GM23338 (cell line): ENCODE data around the gene HHIPL1. TPM values are rescaled to one million over a fixed set of nuclear protein-coding genes. Genes with fewer than 3 reads are reported as not detected.

ENCODE experiments used
- ATAC-seq: fragments of 200-7000 bp; cut with Tn5 transposase; 3 replicates; pipeline ENCODE4 v1.9.1; 2020
- DNase-seq: peaks from one replicate; pipeline ENCODE4 v3.0.0-alpha.2; 2015; ENCODE audit warnings: low spot score
- H2AFZ ChIP-seq: fragments of 200-600 bp; sonication (generic); 2 replicates; pipeline ENCODE4 v1.8.0; 2016; ENCODE audit warnings: antibody characterized with exemption, mild to moderate bottlenecking, moderate library complexity
- H3F3A ChIP-seq: fragments of 200-600 bp; sonication (generic); replicated peaks from 2 replicates; pipeline ENCODE4 v1.8.0; 2017; ENCODE audit warnings: antibody characterized with exemption, mixed run types, low read depth
- H3K27ac ChIP-seq: fragments of 200-600 bp; sonication (generic); 2 replicates; pipeline ENCODE4 v1.6.1; 2016; ENCODE audit warnings: low read depth
- H3K27me3 ChIP-seq: fragments of 200-600 bp; sonication (generic); 2 replicates; pipeline ENCODE4 v1.8.0; 2016; ENCODE audit warnings: mild to moderate bottlenecking, mixed run types, moderate library complexity; ENCODE audit not compliant: insufficient read depth
- H3K36me3 ChIP-seq: fragments of 200-600 bp; sonication (generic); 2 replicates; pipeline ENCODE4 v1.8.0; 2016; ENCODE audit warnings: mild to moderate bottlenecking; ENCODE audit not compliant: insufficient read depth
- H3K4me1 ChIP-seq: fragments of 200-600 bp; sonication (generic); 2 replicates; pipeline ENCODE4 v1.8.0; 2016; ENCODE audit warnings: mild to moderate bottlenecking, moderate library complexity; ENCODE audit not compliant: insufficient read depth
- H3K4me2 ChIP-seq: fragments of 200-600 bp; sonication (generic); 2 replicates; pipeline ENCODE4 v1.7.1; 2017; ENCODE audit warnings: mixed run types
- H3K4me3 ChIP-seq: fragments of 200-600 bp; sonication (generic); 2 replicates; pipeline ENCODE4 v1.6.1; 2016; ENCODE audit warnings: mixed run types
- H3K79me2 ChIP-seq: fragments of 200-600 bp; sonication (generic); replicated peaks from 2 replicates; pipeline ENCODE4 v1.8.0; 2017; ENCODE audit warnings: mild to moderate bottlenecking; ENCODE audit not compliant: insufficient read depth
- H3K9me2 ChIP-seq: fragments of 200-600 bp; sonication (generic); 2 replicates; pipeline ENCODE4 v1.8.0; 2017; ENCODE audit not compliant: insufficient read depth
- H4K20me1 ChIP-seq: fragments of 200-600 bp; sonication (generic); replicated peaks from 2 replicates; pipeline ENCODE4 v1.8.0; 2017; ENCODE audit warnings: mild to moderate bottlenecking; ENCODE audit not compliant: insufficient read depth
- H3K27ac Mint-ChIP-seq: 2 replicates; pipeline ENCODE4 v1.8.0; 2020; ENCODE audit warnings: inconsistent platforms, mild to moderate bottlenecking, moderate library complexity, mixed read lengths
- H3K27me3 Mint-ChIP-seq: 3 replicates; pipeline ENCODE4 v1.8.0; 2022; ENCODE audit warnings: low read depth, mild to moderate bottlenecking, moderate library complexity, mixed read lengths, inconsistent platforms; ENCODE audit not compliant: insufficient read depth, poor library complexity
- H3K36me3 Mint-ChIP-seq: 3 replicates; pipeline ENCODE4 v1.8.0; 2021; ENCODE audit warnings: low read depth, mild to moderate bottlenecking, inconsistent platforms, moderate library complexity, mixed read lengths
- H3K4me1 Mint-ChIP-seq: 3 replicates; pipeline ENCODE4 v1.8.0; 2020; ENCODE audit warnings: mild to moderate bottlenecking, inconsistent platforms, mixed read lengths
- H3K4me3 Mint-ChIP-seq: 3 replicates; pipeline ENCODE4 v1.8.0; 2021; ENCODE audit warnings: moderate library complexity, mild to moderate bottlenecking, inconsistent platforms, mixed read lengths
- H3K9me3 Mint-ChIP-seq: 3 replicates; pipeline ENCODE4 v1.8.0; 2020; ENCODE audit warnings: moderate library complexity, mild to moderate bottlenecking, inconsistent platforms, mixed read lengths
- EZH2 ChIP-seq: fragments of 200-600 bp; sonication (generic); IDR thresholded peaks from one replicate; pipeline ENCODE4 v1.8.0; 2017; ENCODE audit warnings: antibody characterized with exemption, mild to moderate bottlenecking, low read depth; ENCODE audit not compliant: unreplicated experiment
- EZH2phosphoT487 ChIP-seq: fragments of 200-600 bp; sonication (generic); IDR thresholded peaks from one replicate; pipeline ENCODE4 v1.8.1; 2018; ENCODE audit warnings: antibody characterized with exemption; ENCODE audit not compliant: unreplicated experiment
- JUNB ChIP-seq: IDR thresholded peaks from one replicate; pipeline ENCODE4 v1.6.1; 2016; ENCODE audit warnings: antibody characterized with exemption; ENCODE audit not compliant: unreplicated experiment
- NANOG ChIP-seq: IDR thresholded peaks from 2 replicates; pipeline ENCODE4 v1.6.1; 2016; ENCODE audit warnings: antibody characterized with exemption, borderline replicate concordance
- STAT1 ChIP-seq: IDR thresholded peaks from one replicate; pipeline ENCODE4 v1.6.1; 2016; ENCODE audit warnings: antibody characterized with exemption; ENCODE audit not compliant: unreplicated experiment
- ZNF331 ChIP-seq: fragments of 250-450 bp; sonication (Bioruptor Pico); IDR thresholded peaks from 2 replicates; pipeline ENCODE4 v1.5.0; 2020; ENCODE audit warnings: low read depth, mild to moderate bottlenecking, moderate library complexity
- polyA plus RNA-seq: library from polyadenylated mRNA; unstranded; fragments of >200 nt; fragmentation: Nextera tagmentation; extraction: Ambion mirVana; gene quantifications from 2 replicates; pipeline ENCODE4 v1.2.1, GENCODE V29; 2016
- total RNA-seq: library from RNA; depleted of rRNA; stranded (reverse); fragments of >200 nt; shearing (Covaris generic); gene quantifications from 2 replicates; pipeline ENCODE4 v1.2.3, GENCODE V29; 2014
- TF ChIP-seq, protein P1 (sequence below), 2 experiments: fragments of 200-600 bp in 1 of 2; sonication (generic) in 1 of 2; conservative IDR thresholded peaks; 2 replicates each; pipeline versions ENCODE4 v1.5.1 to v1.6.1; 2016 to 2017; ENCODE audit warnings: antibody characterized with exemption in 2 of 2, low read depth in 2 of 2, mild to moderate bottlenecking in 2 of 2, moderate library complexity in 1 of 2
- TF ChIP-seq, protein P2 (sequence below): IDR thresholded peaks from one replicate; pipeline ENCODE4 v1.6.1; 2018; ENCODE audit warnings: antibody characterized with exemption; ENCODE audit not compliant: unreplicated experiment
- TF ChIP-seq, protein P3 (sequence below): IDR thresholded peaks from 2 replicates; pipeline ENCODE4 v1.6.1; 2016; ENCODE audit warnings: antibody characterized with exemption
- TF ChIP-seq, protein P4 (sequence below): fragments of 250-450 bp; sonication (Bioruptor Pico); IDR thresholded peaks from 2 replicates; pipeline ENCODE4 v1.5.0; 2020; ENCODE audit warnings: mild to moderate bottlenecking, moderate library complexity

Gene HHIPL1
- total and polyA plus RNA-seq, 2 experiments from 2014 or later, result 1.9 to 2.0 TPM

DNA sequence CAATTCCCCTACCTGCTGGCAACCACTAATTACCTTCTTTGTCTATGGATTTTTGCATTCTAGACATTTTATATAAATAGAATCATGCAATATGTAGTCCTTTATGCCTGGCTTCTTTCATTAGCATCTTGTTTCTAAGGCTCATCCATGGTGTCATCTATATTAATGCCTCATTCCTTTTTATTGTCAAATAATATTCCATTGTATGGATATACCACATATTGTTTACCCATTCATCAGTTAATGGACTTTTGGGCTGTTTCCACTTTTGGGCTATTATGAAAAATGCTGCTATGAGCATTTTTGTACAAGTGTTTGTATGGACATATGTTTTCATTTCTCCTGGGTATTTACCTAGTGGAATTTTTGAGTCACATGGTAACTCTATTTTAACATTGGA is 57.2 kb downstream of the HHIPL1 start:
- H3K4me3 Mint-ChIP-seq, result no peak overlapping the region
- peaks cover 20% of the 10 kb centered on the region for H3K9me3 Mint-ChIP-seq
- ATAC-seq, result no peak
- Histone ChIP-seq H3K79me2 (no peaks in the 10 kb centered on the region), H3K27ac (no peak overlapping the region), H3K36me3 (no peaks in the 10 kb centered on the region), H4K20me1 (no peaks in the 10 kb centered on the region), H3K27me3 (no peaks in the 10 kb centered on the region), H3K4me2 (no peak overlapping the region), H3K4me3 (no peak overlapping the region), H2AFZ (no peak overlapping the region), H3F3A (no peaks in the 10 kb centered on the region), H3K4me1 (no peaks in the 10 kb centered on the region), H3K9me2 (no peaks in the 10 kb centered on the region)
- TF ChIP-seq, protein P1, sequence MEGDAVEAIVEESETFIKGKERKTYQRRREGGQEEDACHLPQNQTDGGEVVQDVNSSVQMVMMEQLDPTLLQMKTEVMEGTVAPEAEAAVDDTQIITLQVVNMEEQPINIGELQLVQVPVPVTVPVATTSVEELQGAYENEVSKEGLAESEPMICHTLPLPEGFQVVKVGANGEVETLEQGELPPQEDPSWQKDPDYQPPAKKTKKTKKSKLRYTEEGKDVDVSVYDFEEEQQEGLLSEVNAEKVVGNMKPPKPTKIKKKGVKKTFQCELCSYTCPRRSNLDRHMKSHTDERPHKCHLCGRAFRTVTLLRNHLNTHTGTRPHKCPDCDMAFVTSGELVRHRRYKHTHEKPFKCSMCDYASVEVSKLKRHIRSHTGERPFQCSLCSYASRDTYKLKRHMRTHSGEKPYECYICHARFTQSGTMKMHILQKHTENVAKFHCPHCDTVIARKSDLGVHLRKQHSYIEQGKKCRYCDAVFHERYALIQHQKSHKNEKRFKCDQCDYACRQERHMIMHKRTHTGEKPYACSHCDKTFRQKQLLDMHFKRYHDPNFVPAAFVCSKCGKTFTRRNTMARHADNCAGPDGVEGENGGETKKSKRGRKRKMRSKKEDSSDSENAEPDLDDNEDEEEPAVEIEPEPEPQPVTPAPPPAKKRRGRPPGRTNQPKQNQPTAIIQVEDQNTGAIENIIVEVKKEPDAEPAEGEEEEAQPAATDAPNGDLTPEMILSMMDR (conservative IDR thresholded peaks at IDR 0.05; ENCODE audit: low read depth in 2 of 2), result no peak
- TF ChIP-seq, protein P2, sequence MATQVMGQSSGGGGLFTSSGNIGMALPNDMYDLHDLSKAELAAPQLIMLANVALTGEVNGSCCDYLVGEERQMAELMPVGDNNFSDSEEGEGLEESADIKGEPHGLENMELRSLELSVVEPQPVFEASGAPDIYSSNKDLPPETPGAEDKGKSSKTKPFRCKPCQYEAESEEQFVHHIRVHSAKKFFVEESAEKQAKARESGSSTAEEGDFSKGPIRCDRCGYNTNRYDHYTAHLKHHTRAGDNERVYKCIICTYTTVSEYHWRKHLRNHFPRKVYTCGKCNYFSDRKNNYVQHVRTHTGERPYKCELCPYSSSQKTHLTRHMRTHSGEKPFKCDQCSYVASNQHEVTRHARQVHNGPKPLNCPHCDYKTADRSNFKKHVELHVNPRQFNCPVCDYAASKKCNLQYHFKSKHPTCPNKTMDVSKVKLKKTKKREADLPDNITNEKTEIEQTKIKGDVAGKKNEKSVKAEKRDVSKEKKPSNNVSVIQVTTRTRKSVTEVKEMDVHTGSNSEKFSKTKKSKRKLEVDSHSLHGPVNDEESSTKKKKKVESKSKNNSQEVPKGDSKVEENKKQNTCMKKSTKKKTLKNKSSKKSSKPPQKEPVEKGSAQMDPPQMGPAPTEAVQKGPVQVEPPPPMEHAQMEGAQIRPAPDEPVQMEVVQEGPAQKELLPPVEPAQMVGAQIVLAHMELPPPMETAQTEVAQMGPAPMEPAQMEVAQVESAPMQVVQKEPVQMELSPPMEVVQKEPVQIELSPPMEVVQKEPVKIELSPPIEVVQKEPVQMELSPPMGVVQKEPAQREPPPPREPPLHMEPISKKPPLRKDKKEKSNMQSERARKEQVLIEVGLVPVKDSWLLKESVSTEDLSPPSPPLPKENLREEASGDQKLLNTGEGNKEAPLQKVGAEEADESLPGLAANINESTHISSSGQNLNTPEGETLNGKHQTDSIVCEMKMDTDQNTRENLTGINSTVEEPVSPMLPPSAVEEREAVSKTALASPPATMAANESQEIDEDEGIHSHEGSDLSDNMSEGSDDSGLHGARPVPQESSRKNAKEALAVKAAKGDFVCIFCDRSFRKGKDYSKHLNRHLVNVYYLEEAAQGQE, result no peak
- TF ChIP-seq ZNF331 (CRISPR knock-in tag), result no peak
- no peak for TF ChIP-seq NANOG
- no peak for TF ChIP-seq STAT1
- TF ChIP-seq, protein P3, sequence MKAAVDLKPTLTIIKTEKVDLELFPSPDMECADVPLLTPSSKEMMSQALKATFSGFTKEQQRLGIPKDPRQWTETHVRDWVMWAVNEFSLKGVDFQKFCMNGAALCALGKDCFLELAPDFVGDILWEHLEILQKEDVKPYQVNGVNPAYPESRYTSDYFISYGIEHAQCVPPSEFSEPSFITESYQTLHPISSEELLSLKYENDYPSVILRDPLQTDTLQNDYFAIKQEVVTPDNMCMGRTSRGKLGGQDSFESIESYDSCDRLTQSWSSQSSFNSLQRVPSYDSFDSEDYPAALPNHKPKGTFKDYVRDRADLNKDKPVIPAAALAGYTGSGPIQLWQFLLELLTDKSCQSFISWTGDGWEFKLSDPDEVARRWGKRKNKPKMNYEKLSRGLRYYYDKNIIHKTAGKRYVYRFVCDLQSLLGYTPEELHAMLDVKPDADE, result no peak
- H3K4me1 Mint-ChIP-seq, result no peaks in the 10 kb centered on the region
- no peak for DNase-seq
- peaks cover 16% of the 10 kb centered on the region for H3K36me3 Mint-ChIP-seq
- H3K27me3 Mint-ChIP-seq, result peaks cover 6% of the 10 kb centered on the region
- H3K27ac Mint-ChIP-seq, result no peak overlapping the region

DNA sequence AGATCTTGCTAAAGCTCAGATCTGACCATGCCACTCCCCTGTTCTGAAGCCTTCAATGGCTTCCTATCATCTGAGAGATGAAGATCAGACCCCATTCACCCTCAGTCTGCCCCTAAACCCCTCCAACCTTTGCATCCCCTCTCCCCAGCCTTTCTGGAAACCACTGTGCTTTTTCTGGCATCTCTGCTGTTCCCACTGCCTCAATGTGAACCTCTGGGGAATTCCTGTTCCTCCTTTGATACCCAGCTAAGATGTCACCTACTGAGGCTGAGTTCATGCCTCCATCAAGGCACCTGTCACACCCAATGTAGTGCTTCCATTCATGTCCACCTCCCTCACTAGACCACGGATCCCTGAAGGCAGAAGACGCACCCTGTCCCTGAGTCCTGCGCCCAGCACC is 58.5 kb downstream of the HHIPL1 start:
- Histone ChIP-seq H3F3A (no peaks in the 10 kb centered on the region), H3K4me2 (no peak overlapping the region), H3K36me3 (no peaks in the 10 kb centered on the region), H4K20me1 (no peaks in the 10 kb centered on the region), H3K4me3 (no peak overlapping the region), H3K27ac (no peak overlapping the region), H3K4me1 (no peaks in the 10 kb centered on the region), H3K27me3 (no peaks in the 10 kb centered on the region), H3K9me2 (no peaks in the 10 kb centered on the region), H2AFZ (no peak overlapping the region), H3K79me2 (no peaks in the 10 kb centered on the region)
- Mint-ChIP-seq H3K27me3 (peaks cover 6% of the 10 kb centered on the region), H3K36me3 (peaks cover 16% of the 10 kb centered on the region), H3K9me3 (peaks cover 20% of the 10 kb centered on the region), H3K4me1 (no peaks in the 10 kb centered on the region), H3K4me3 (no peak overlapping the region), H3K27ac (no peak overlapping the region)
- DNase-seq, result no peak
- no peak for ATAC-seq
- TF ChIP-seq EZH2phosphoT487 (no peak), EZH2 (no peak), JUNB (no peak)
- TF ChIP-seq, protein P4, sequence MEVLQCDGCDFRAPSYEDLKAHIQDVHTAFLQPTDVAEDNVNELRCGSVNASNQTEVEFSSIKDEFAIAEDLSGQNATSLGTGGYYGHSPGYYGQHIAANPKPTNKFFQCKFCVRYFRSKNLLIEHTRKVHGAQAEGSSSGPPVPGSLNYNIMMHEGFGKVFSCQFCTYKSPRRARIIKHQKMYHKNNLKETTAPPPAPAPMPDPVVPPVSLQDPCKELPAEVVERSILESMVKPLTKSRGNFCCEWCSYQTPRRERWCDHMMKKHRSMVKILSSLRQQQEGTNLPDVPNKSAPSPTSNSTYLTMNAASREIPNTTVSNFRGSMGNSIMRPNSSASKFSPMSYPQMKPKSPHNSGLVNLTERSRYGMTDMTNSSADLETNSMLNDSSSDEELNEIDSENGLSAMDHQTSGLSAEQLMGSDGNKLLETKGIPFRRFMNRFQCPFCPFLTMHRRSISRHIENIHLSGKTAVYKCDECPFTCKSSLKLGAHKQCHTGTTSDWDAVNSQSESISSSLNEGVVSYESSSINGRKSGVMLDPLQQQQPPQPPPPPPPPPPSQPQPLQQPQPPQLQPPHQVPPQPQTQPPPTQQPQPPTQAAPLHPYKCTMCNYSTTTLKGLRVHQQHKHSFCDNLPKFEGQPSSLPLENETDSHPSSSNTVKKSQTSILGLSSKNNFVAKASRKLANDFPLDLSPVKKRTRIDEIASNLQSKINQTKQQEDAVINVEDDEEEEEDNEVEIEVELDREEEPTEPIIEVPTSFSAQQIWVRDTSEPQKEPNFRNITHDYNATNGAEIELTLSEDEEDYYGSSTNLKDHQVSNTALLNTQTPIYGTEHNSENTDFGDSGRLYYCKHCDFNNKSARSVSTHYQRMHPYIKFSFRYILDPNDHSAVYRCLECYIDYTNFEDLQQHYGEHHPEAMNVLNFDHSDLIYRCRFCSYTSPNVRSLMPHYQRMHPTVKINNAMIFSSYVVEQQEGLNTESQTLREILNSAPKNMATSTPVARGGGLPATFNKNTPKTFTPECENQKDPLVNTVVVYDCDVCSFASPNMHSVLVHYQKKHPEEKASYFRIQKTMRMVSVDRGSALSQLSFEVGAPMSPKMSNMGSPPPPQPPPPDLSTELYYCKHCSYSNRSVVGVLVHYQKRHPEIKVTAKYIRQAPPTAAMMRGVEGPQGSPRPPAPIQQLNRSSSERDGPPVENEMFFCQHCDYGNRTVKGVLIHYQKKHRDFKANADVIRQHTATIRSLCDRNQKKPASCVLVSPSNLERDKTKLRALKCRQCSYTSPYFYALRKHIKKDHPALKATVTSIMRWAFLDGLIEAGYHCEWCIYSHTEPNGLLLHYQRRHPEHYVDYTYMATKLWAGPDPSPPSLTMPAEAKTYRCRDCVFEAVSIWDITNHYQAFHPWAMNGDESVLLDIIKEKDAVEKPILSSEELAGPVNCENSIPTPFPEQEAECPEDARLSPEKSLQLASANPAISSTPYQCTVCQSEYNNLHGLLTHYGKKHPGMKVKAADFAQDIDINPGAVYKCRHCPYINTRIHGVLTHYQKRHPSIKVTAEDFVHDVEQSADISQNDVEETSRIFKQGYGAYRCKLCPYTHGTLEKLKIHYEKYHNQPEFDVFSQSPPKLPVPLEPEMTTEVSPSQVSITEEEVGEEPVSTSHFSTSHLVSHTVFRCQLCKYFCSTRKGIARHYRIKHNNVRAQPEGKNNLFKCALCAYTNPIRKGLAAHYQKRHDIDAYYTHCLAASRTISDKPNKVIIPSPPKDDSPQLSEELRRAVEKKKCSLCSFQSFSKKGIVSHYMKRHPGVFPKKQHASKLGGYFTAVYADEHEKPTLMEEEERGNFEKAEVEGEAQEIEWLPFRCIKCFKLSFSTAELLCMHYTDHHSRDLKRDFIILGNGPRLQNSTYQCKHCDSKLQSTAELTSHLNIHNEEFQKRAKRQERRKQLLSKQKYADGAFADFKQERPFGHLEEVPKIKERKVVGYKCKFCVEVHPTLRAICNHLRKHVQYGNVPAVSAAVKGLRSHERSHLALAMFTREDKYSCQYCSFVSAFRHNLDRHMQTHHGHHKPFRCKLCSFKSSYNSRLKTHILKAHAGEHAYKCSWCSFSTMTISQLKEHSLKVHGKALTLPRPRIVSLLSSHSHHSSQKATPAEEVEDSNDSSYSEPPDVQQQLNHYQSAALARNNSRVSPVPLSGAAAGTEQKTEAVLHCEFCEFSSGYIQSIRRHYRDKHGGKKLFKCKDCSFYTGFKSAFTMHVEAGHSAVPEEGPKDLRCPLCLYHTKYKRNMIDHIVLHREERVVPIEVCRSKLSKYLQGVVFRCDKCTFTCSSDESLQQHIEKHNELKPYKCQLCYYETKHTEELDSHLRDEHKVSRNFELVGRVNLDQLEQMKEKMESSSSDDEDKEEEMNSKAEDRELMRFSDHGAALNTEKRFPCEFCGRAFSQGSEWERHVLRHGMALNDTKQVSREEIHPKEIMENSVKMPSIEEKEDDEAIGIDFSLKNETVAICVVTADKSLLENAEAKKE (CRISPR knock-in tag), result no peak
